ENCODE data around the gene SYNE3. TPM values are rescaled to one million over a fixed set of nuclear protein-coding genes. Genes with fewer than 3 reads are reported as not detected.

Gene SYNE3, protein sequence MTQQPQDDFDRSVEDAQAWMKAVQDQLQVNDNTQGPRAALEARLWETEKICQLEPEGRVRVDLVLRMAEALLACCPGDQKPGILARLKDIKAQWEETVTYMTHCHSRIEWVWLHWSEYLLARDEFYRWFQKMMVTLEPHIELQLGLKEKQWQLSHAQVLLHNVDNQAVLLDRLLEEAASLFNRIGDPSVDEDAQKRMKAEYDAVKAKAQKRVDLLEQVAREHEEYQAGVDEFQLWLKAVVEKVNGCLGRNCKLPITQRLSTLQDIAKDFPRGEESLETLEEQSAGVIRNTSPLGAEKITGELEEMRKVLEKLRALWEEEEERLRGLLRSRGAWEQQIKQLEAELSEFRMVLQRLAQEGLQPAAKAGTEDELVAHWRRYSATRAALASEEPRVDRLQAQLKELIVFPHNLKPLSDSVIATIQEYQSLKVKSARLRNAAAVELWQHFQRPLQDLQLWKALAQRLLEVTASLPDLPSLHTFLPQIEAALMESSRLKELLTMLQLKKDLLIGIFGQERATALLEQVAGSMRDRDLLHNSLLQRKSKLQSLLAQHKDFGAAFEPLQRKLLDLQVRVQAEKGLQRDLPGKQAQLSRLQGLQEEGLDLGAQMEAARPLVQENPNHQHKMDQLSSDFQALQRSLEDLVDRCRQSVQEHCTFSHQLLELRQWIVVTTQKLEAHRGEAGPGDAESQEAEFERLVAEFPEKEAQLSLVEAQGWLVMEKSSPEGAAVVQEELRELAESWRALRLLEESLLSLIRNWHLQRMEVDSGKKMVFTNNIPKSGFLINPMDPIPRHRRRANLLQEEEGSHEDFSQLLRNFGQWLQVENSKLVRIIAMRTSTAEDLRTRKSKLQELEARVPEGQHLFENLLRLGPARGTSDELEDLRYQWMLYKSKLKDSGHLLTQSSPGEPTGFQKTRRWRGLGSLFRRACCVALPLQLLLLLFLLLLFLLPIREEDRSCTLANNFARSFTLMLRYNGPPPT
- polyA plus RNA-seq (2013, experiment 1 of 2): 0.34 TPM
- polyA plus RNA-seq (2013, experiment 2 of 2): 0.31 TPM

DNA sequence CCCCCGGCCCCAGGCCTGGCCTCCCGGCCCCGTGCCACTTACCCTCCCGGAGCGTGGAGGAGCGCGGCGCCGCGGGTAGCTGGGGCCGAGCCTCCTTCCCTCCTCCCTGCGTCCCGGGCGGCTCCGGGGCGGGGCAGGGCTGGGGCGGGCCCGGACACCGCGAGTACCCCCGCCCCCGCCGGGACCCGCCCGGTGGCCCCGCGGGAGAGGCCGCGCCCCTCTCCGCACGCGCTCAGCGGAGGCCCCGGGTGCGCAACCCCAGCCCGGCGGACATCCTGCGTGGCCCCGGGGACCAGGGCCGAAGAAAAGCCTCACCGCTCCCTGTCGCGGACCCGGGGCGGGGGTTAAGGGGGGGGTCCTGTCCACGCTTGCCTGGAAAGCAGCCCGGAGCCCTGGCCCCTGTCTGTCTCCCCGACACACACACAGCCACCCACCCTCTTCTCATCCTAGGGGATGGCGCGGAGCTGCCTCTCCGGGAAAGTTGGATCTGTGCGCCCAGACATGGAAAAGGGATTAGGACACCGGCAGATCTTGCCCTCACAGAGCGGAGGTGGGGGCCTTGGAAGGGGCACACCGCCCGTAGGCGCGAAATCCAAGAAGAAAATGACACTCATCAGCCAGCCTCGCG, at the start of gene SYNE3:
SYNE3 (minus strand) TSS at position 97 of the 628 bp plus-strand sequence. CDS start 40,829 bp downstream, outside the sequence.
- Histone ChIP-seq H3K79me2 (ENCODE audit: control insufficient read depth, insufficient read depth, low read length) (no peaks in the 10 kb centered on the region), H2AK5ac (ENCODE audit: low read length) (no peak within 1 kb of the TSS), H3K18ac (ENCODE audit: low read length) (peak within 1 kb of the TSS; percentile 85), H4K5ac (ENCODE audit: low read length) (no peak within 1 kb of the TSS), H2BK5ac (ENCODE audit: low read length) (no peak within 1 kb of the TSS), H4K8ac (ENCODE audit: low read depth, low read length) (no peak within 1 kb of the TSS), H3K4me2 (ENCODE audit: low read length) (peak within 1 kb of the TSS; percentile 56), H3K56ac (ENCODE audit: low read length) (peak within 1 kb of the TSS; percentile 73), H2BK120ac (ENCODE audit: low read depth, low read length) (peak within 1 kb of the TSS; percentile 54), H3K9ac (ENCODE audit: low read length) (peak within 1 kb of the TSS; percentile 48), H3K4ac (ENCODE audit: low read depth, low read length) (peak within 1 kb of the TSS; percentile 22), H3K79me1 (ENCODE audit: low read length) (no peaks in the 10 kb centered on the region), H3K4me1 (ENCODE audit: control insufficient read depth, low read depth, low read length) (peaks cover 7% of the 10 kb centered on the region), H3K36me3 (ENCODE audit: control insufficient read depth, insufficient read depth, low read length) (no peaks in the 10 kb centered on the region), H3K23ac (ENCODE audit: low read length) (no peak within 1 kb of the TSS), H3K4me3 (ENCODE audit: low read length) (peak within 1 kb of the TSS; percentile 6), H3K27ac (ENCODE audit: low read depth, low read length) (peak within 1 kb of the TSS; percentile 17), H3K27me3 (ENCODE audit: insufficient read depth, low read length, poor library complexity) (no peaks in the 10 kb centered on the region), H2BK15ac (replicated peaks; ENCODE audit: low read depth) (no peak within 1 kb of the TSS)
- WGBS (ENCODE audit: extremely low coverage, insufficient coverage, low lambda C conversion rate): no CpG with 5 or more reads among the region's 60 CpGs
- no peak for DNase-seq

DNA sequence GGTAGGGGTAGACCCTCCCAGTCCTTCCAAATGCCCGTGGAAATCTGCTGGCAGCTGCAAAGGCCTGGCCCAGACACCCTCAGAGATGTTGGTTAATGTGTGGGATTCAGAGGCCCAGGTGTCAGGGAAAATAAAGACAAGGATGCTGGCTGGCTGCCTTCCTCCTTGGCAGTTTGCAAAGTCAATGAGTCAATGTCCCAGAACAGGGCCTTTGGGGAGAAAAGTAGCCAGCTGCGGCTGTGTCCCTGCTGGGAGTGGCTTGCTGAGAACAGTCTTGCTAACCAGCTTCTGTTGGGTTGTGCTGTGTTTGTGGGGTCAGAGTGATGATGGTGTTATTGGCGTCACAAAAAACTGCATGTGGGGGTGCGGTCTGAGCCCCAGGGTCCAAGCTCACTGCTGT, 47.6 kb upstream of the SYNE3 start:
- no peak overlapping the region for H4K5ac ChIP-seq (ENCODE audit: low read length)
- H2BK15ac ChIP-seq (replicated peaks; ENCODE audit: low read depth): no peak overlapping the region
- H3K27ac ChIP-seq (ENCODE audit: low read depth, low read length): no peak overlapping the region
- H2AK5ac ChIP-seq (ENCODE audit: low read length): no peak overlapping the region
- DNase-seq: no peak
- H3K79me1 ChIP-seq (ENCODE audit: low read length): no peaks in the 10 kb centered on the region
- no peak overlapping the region for H3K4me2 ChIP-seq (ENCODE audit: low read length)
- no peak overlapping the region for H3K4ac ChIP-seq (ENCODE audit: low read depth, low read length)
- H2BK5ac ChIP-seq (ENCODE audit: low read length): no peak overlapping the region
- H3K56ac ChIP-seq (ENCODE audit: low read length): no peak overlapping the region
- H3K18ac ChIP-seq (ENCODE audit: low read length): no peak overlapping the region
- no peaks in the 10 kb centered on the region for H3K27me3 ChIP-seq (ENCODE audit: insufficient read depth, low read length, poor library complexity)
- no peak overlapping the region for H3K23ac ChIP-seq (ENCODE audit: low read length)
- H3K79me2 ChIP-seq (ENCODE audit: control insufficient read depth, insufficient read depth, low read length): no peaks in the 10 kb centered on the region
- no peak overlapping the region for H3K9ac ChIP-seq (ENCODE audit: low read length)
- H3K4me3 ChIP-seq (ENCODE audit: low read length): no peak overlapping the region
- no peaks in the 10 kb centered on the region for H3K36me3 ChIP-seq (ENCODE audit: control insufficient read depth, insufficient read depth, low read length)
- no peak overlapping the region for H2BK120ac ChIP-seq (ENCODE audit: low read depth, low read length)
- no peak overlapping the region for H4K8ac ChIP-seq (ENCODE audit: low read depth, low read length)
- H3K4me1 ChIP-seq (ENCODE audit: control insufficient read depth, low read depth, low read length): no peaks in the 10 kb centered on the region
- WGBS (ENCODE audit: extremely low coverage, insufficient coverage, low lambda C conversion rate): no CpG with 5 or more reads among the region's 4 CpGs

DNA sequence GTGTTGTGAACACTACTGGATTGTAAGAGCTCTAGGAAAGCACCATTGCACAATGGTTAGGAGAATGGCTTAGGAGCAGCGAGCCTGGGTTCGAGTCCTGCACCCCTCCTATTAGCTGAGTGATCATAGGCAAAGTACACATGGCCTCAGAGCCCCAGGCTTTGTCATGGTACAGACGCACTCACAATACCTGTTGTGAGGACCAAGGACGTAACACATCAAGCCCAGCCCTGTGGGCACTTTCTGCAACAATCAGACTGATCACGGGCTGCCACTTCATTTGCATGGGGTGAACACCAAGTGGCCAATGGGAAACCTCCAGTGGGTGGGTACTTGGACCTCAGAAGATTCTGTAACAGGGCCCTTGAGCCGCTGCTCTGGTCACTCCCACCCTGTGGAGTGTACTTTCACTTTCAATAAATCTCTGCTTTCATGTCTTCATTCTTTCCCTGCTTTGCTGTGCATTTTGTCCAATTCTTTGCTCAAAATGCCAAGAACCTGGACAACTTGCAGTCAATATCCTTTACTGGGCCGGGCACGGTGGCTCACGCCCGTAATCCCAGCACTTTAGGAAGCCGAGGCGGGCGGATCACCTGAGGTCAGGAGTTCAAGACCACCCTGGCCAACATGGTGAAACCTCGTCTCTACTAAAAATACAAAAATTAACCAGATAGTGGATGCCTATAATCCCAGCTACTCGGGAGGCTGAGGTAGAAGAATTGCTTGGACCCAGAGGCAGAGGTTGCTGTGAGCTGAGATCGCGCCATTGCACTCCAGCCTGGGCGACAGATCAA, 46.6 kb upstream of the SYNE3 start:
- Histone ChIP-seq H3K4ac (ENCODE audit: low read depth, low read length) (no peak overlapping the region), H3K27ac (ENCODE audit: low read depth, low read length) (no peak overlapping the region)

DNA sequence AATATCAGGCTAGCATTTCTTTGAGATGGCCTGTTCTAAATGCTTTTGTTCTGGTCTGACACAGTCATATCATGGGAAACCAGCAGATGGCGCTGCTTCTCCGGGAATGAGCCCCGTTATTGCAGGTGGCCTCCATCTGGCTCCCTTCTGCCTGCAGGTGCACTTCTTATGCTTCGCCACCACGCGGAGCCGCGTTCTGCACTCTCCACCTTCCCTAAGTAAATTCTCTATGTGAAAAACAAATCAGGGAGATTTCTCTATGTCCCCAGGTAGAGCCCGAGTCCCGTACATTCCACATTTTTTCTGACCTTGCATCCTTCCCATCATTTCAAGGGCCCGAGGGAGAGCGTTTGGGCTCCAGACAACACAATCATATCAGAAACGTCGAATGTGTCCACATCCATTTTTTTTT, 44.6 kb upstream of the SYNE3 start:
- Histone ChIP-seq H3K36me3 (ENCODE audit: control insufficient read depth, insufficient read depth, low read length) (no peaks in the 10 kb centered on the region), H4K5ac (ENCODE audit: low read length) (no peak overlapping the region), H2BK120ac (ENCODE audit: low read depth, low read length) (no peak overlapping the region), H2BK15ac (replicated peaks; ENCODE audit: low read depth) (no peak overlapping the region), H3K79me2 (ENCODE audit: control insufficient read depth, insufficient read depth, low read length) (no peaks in the 10 kb centered on the region), H3K18ac (ENCODE audit: low read length) (no peak overlapping the region), H4K8ac (ENCODE audit: low read depth, low read length) (no peak overlapping the region), H3K79me1 (ENCODE audit: low read length) (no peaks in the 10 kb centered on the region), H3K56ac (ENCODE audit: low read length) (no peak overlapping the region), H3K4me2 (ENCODE audit: low read length) (no peak overlapping the region), H3K27me3 (ENCODE audit: insufficient read depth, low read length, poor library complexity) (no peaks in the 10 kb centered on the region), H2BK5ac (ENCODE audit: low read length) (no peak overlapping the region), H3K23ac (ENCODE audit: low read length) (no peak overlapping the region), H3K4me1 (ENCODE audit: control insufficient read depth, low read depth, low read length) (no peaks in the 10 kb centered on the region), H3K9ac (ENCODE audit: low read length) (no peak overlapping the region), H2AK5ac (ENCODE audit: low read length) (no peak overlapping the region), H3K27ac (ENCODE audit: low read depth, low read length) (no peak overlapping the region), H3K4ac (ENCODE audit: low read depth, low read length) (no peak overlapping the region), H3K4me3 (ENCODE audit: low read length) (no peak overlapping the region)
- WGBS (ENCODE audit: extremely low coverage, insufficient coverage, low lambda C conversion rate): no CpG with 5 or more reads among the region's 14 CpGs
- DNase-seq: peak; percentile 92

More for the DNA sequence above, 46.6 kb upstream of the SYNE3 start:
- Histone ChIP-seq H3K27me3 (ENCODE audit: insufficient read depth, low read length, poor library complexity) (no peaks in the 10 kb centered on the region), H3K79me1 (ENCODE audit: low read length) (no peaks in the 10 kb centered on the region), H2BK5ac (ENCODE audit: low read length) (no peak overlapping the region), H3K79me2 (ENCODE audit: control insufficient read depth, insufficient read depth, low read length) (no peaks in the 10 kb centered on the region), H2AK5ac (ENCODE audit: low read length) (no peak overlapping the region), H3K56ac (ENCODE audit: low read length) (peak overlapping the region; percentile 49), H3K4me2 (ENCODE audit: low read length) (no peak overlapping the region), H4K8ac (ENCODE audit: low read depth, low read length) (no peak overlapping the region), H3K23ac (ENCODE audit: low read length) (no peak overlapping the region), H3K36me3 (ENCODE audit: control insufficient read depth, insufficient read depth, low read length) (no peaks in the 10 kb centered on the region), H3K4me1 (ENCODE audit: control insufficient read depth, low read depth, low read length) (no peaks in the 10 kb centered on the region), H3K18ac (ENCODE audit: low read length) (no peak overlapping the region), H2BK15ac (replicated peaks; ENCODE audit: low read depth) (no peak overlapping the region), H2BK120ac (ENCODE audit: low read depth, low read length) (no peak overlapping the region), H4K5ac (ENCODE audit: low read length) (no peak overlapping the region), H3K4me3 (ENCODE audit: low read length) (no peak overlapping the region), H3K9ac (ENCODE audit: low read length) (no peak overlapping the region)
- WGBS (ENCODE audit: extremely low coverage, insufficient coverage, low lambda C conversion rate): no CpG with 5 or more reads among the region's 18 CpGs
- DNase-seq: no peak

DNA sequence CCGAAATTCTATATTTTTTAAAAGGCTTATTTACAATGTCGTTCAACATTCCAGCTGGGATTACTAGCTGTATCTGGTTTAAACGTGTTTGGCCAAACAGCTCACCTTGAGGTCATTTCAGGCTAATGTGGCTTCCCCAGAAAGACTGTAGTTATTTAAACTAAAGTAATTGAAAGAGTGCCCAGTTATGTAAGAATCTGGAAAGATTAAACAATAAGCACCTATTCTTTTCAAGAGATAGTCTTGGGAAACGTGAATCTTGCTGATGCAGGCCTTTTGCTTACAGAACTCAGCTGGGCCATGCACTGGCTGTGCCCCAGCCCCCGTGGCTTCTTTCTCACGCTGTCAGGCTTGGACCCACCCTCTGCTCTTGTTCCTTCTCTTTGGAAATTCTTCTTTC, 42.8 kb upstream of the SYNE3 start:
- no peak overlapping the region for H3K18ac ChIP-seq (ENCODE audit: low read length)
- H2BK120ac ChIP-seq (ENCODE audit: low read depth, low read length): no peak overlapping the region
- no peak overlapping the region for H3K23ac ChIP-seq (ENCODE audit: low read length)
- no peak overlapping the region for H2BK15ac ChIP-seq (replicated peaks; ENCODE audit: low read depth)
- H3K4me3 ChIP-seq (ENCODE audit: low read length): no peak overlapping the region
- WGBS (ENCODE audit: extremely low coverage, insufficient coverage, low lambda C conversion rate): no CpG with 5 or more reads among the region's 6 CpGs
- no peak overlapping the region for H3K4ac ChIP-seq (ENCODE audit: low read depth, low read length)
- H3K9ac ChIP-seq (ENCODE audit: low read length): no peak overlapping the region
- no peaks in the 10 kb centered on the region for H3K36me3 ChIP-seq (ENCODE audit: control insufficient read depth, insufficient read depth, low read length)
- no peaks in the 10 kb centered on the region for H3K27me3 ChIP-seq (ENCODE audit: insufficient read depth, low read length, poor library complexity)
- no peak overlapping the region for H2AK5ac ChIP-seq (ENCODE audit: low read length)
- no peak overlapping the region for H4K5ac ChIP-seq (ENCODE audit: low read length)
- H3K79me1 ChIP-seq (ENCODE audit: low read length): no peaks in the 10 kb centered on the region
- no peak overlapping the region for H3K27ac ChIP-seq (ENCODE audit: low read depth, low read length)
- H3K4me1 ChIP-seq (ENCODE audit: control insufficient read depth, low read depth, low read length): no peaks in the 10 kb centered on the region
- H3K79me2 ChIP-seq (ENCODE audit: control insufficient read depth, insufficient read depth, low read length): no peaks in the 10 kb centered on the region
- H3K56ac ChIP-seq (ENCODE audit: low read length): no peak overlapping the region
- no peak overlapping the region for H3K4me2 ChIP-seq (ENCODE audit: low read length)
- H2BK5ac ChIP-seq (ENCODE audit: low read length): no peak overlapping the region
- DNase-seq: no peak
- no peak overlapping the region for H4K8ac ChIP-seq (ENCODE audit: low read depth, low read length)
